ENCODE data around the gene SLC36A1.

SLC36A1 gene

GRCh38 chr5:151534350-151534749, 86.9 kb downstream of the SLC36A1 start:
- H3K36me3 ChIP-seq (ENCODE audit: insufficient read depth, low read length) = no peaks in the 10 kb centered on the region
- H3K4me1 ChIP-seq (ENCODE audit: control insufficient read depth, insufficient read depth, low read length, unreplicated experiment) = no peaks in the 10 kb centered on the region
- no peak overlapping the region for H3K27ac ChIP-seq (ENCODE audit: low read depth, low read length)
- H3K4me3 ChIP-seq (ENCODE audit: low read depth, low read length) = no peak overlapping the region
- H2AFZ ChIP-seq (ENCODE audit: low read length, unreplicated experiment) = no peak overlapping the region
- no peaks in the 10 kb centered on the region for H3K79me2 ChIP-seq (ENCODE audit: control insufficient read depth, insufficient read depth, low read length, unreplicated experiment)
- peaks cover 27% of the 10 kb centered on the region; the same call in 1 of the 2 replicates for H3K27me3 ChIP-seq (ENCODE audit: insufficient read depth, low read length)

GRCh38 chr5:151537044-151537443, 89.6 kb downstream of the SLC36A1 start:
- H3K4me3 ChIP-seq (ENCODE audit: low read depth, low read length) = no peak overlapping the region

GRCh38 chr5:151541571-151541970, 94.2 kb downstream of the SLC36A1 start:
- Histone ChIP-seq H3K4me1 (ENCODE audit: control insufficient read depth, insufficient read depth, low read length, unreplicated experiment) (no peaks in the 10 kb centered on the region), H3K27me3 (ENCODE audit: insufficient read depth, low read length) (peaks cover 68% of the 10 kb centered on the region), H3K36me3 (ENCODE audit: insufficient read depth, low read length) (no peaks in the 10 kb centered on the region), H2AFZ (ENCODE audit: low read length, unreplicated experiment) (no peak overlapping the region), H3K79me2 (ENCODE audit: control insufficient read depth, insufficient read depth, low read length, unreplicated experiment) (no peaks in the 10 kb centered on the region), H3K27ac (ENCODE audit: low read depth, low read length) (no peak overlapping the region), H3K4me3 (ENCODE audit: low read depth, low read length) (no peak overlapping the region)

More at GRCh38 chr5:151537044-151537443, 89.6 kb downstream of the SLC36A1 start:
- no peak overlapping the region for H2AFZ ChIP-seq (ENCODE audit: low read length, unreplicated experiment)
- H3K27me3 ChIP-seq (ENCODE audit: insufficient read depth, low read length) = peaks cover 49% of the 10 kb centered on the region; the same call in 1 of the 2 replicates
- no peaks in the 10 kb centered on the region for H3K79me2 ChIP-seq (ENCODE audit: control insufficient read depth, insufficient read depth, low read length, unreplicated experiment)
- H3K36me3 ChIP-seq (ENCODE audit: insufficient read depth, low read length) = no peaks in the 10 kb centered on the region
- H3K27ac ChIP-seq (ENCODE audit: low read depth, low read length) = no peak overlapping the region
- no peaks in the 10 kb centered on the region for H3K4me1 ChIP-seq (ENCODE audit: control insufficient read depth, insufficient read depth, low read length, unreplicated experiment)

Measured in ACC112 (cell line).